ENCODE data around the gene EPB41L4A.

The EPB41L4A gene

DNA sequence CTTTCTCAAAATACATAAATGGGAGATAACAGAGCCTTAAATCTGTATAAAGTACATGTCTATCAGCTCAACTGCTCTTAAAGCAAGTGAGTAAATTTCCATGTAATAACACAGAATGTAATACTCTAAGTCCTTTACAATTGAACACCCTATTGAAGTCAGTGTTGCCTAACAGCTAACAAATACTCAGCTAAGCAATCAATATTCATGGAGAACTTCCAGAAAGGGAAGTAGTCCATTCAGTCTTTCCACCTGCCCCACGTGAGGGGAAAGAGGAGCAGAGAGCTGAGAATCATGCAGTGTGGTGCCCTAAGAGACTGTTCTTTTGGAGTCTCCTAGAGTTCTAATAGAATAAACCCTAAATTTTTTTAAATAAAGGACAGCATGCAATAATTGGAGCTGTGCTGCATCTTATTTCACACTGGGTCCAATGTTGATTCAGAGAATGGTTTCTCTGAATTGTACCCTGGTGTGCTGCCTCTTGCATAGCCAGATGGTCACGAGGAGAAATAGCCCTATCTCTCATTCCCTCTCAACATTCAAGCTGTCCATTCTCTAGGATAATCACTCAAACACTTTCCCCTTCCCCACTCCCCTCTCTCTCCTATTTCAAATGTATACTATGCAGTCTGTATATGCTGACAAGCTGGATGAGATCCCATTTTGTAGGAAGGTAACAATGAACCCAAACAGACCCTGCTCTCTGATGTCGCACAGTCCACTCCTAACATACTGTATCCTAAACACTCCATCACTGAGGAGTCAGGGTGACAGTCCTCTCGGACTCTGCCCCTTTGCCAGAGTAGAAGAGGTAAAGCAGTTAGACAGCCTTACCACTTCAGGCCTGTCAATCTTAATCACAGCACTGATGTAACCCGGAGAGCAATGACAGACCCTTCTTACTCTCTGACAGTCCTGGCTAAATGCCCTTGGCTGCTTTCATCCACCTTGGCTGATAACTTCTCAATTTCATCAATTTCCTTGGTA, 134.8 kb downstream of the EPB41L4A start:
- no peak for TF ChIP-seq ZFX (IDR thresholded peaks at IDR 0.05; ENCODE audit: borderline replicate concordance)
- TF ChIP-seq, protein P1, sequence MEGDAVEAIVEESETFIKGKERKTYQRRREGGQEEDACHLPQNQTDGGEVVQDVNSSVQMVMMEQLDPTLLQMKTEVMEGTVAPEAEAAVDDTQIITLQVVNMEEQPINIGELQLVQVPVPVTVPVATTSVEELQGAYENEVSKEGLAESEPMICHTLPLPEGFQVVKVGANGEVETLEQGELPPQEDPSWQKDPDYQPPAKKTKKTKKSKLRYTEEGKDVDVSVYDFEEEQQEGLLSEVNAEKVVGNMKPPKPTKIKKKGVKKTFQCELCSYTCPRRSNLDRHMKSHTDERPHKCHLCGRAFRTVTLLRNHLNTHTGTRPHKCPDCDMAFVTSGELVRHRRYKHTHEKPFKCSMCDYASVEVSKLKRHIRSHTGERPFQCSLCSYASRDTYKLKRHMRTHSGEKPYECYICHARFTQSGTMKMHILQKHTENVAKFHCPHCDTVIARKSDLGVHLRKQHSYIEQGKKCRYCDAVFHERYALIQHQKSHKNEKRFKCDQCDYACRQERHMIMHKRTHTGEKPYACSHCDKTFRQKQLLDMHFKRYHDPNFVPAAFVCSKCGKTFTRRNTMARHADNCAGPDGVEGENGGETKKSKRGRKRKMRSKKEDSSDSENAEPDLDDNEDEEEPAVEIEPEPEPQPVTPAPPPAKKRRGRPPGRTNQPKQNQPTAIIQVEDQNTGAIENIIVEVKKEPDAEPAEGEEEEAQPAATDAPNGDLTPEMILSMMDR (IDR thresholded peaks at IDR 0.05): no peak
- H3K27ac ChIP-seq: no peak overlapping the region

DNA sequence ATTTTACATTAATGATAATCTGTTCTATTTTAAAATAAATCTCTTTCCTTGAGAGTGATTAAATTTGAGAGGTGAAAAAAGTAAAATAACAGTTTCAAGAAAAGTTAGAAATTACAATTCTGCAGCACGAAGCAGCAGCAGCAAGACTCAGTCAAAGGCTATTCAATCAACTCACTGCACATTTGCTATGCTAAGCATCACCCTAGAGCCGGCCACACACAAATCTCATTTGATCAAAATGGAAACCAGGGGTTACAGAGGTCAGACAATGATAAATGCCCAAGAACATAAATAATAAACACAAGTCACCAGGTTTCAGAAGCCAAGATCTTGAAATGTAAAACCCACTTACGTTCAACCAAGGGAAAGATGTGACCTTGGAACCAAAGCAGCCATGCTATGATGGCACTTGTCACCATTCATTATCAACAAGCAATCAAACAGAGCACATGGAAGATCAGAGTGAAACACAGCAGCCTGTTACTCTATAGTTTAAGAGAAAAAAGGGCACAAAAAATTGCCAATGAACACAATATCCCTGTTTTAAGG, 136.0 kb downstream of the EPB41L4A start:
- TF ChIP-seq, protein P1 (IDR thresholded peaks at IDR 0.05): no peak
- no peak for TF ChIP-seq ZFX (IDR thresholded peaks at IDR 0.05; ENCODE audit: borderline replicate concordance)
- no peak overlapping the region for H3K27ac ChIP-seq

DNA sequence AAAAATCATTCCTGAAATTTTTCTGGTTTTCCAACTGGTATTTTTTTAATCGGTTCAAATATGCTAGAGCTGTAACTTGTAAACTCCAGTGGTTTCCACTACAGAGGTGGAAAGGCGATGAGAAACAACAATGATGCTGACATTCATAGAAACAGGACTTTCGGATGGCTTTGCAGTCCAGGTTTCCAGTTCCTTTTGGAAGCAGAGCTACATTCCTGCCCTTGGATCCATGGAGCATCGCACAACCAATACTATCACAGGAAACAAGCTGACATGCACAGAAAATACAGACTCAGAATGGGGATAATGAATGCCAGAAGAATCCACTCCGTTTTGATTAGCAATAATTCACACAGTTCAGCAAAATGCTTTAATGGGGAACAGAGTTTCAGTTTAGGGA, 140.0 kb downstream of the EPB41L4A start:
- TF ChIP-seq, protein P1 (IDR thresholded peaks at IDR 0.05): no peak
- TF ChIP-seq ZFX (IDR thresholded peaks at IDR 0.05; ENCODE audit: borderline replicate concordance): no peak
- no peak overlapping the region for H3K27ac ChIP-seq

DNA sequence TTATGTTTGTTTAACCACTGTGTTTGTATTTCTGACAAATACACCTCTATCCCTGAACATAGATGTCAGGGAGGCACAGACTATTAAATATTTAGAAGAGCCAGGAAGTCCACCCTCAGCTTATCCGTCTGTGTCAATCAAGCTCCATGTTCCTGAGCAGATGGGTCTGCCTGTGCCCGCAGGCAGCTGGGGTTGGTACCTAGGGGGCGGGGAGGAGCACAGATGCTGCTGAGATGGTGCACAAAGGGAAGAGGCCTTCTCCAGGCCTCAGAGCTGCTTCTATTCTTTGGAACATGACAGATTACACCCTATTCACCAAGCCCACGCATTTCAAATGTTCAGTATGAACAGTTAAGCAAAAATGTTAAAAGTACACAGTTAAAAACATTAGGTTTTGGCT, 142.1 kb downstream of the EPB41L4A start:
- TF ChIP-seq, protein P1 (IDR thresholded peaks at IDR 0.05): no peak
- TF ChIP-seq ZFX (IDR thresholded peaks at IDR 0.05; ENCODE audit: borderline replicate concordance): no peak
- H3K27ac ChIP-seq: no peak overlapping the region

DNA sequence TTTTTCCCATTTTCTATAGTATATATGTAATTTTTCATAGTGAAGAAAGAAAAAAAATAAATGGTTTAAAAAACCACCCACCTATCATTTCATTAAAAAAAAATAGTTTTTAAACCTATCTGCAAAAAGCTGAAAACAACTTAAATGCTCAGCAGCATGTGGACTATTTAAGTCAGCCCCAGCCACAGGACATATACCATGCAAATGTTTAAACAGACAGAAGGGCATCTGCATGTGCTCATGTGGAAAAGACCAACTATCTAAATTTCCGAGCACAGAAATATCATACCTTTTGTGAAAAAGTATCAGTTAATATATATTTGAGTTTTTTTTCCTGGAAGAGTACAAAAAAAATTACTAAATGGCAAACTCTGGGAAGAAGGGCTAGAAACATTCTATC, 143.4 kb downstream of the EPB41L4A start:
- H3K27ac ChIP-seq: no peak overlapping the region
- TF ChIP-seq, protein P1 (IDR thresholded peaks at IDR 0.05): no peak
- TF ChIP-seq ZFX (IDR thresholded peaks at IDR 0.05; ENCODE audit: borderline replicate concordance): no peak

DNA sequence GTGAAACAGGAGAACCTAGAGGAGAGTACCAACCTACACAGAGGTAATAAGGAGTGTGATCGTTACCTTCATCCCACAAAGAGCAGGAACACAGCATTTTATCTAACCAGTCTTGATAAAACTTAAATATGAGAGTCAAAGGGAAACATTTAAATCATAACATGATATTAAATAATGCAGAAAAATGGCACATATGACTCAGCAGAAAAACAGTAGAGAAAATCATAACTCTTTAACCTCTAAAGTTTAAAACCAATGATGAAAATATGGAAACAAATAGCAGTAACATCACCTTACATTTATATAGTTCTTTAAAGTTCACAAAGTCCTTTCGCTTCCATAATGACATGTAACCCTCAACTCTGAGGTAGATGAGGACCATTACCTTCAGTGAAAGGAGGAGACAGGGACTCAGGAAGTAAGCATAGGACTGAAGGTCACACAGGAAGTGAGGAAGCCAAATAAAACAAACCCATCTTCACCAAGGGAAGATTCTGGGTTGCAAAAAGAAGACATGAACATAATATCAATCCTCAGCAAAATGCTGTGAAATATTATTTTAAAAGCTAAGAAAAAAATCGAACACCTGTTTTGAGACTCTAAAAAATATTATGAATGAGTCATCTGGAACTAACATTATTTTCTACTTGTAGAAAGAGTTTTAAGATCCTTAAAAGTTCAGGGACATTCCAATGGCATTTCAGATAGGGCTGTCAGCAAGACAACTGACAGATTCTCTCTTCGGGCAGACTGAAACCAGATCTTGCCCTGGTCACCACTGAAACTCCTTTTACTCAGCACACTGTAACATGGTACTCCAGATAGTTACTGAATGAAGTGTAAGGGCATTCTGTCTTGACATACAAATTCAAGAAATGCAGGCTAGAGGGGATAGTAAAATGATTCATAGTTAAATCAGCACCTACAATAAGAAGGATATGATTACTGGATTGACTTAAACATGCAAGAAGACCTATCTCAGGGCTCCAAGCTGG, 148.5 kb downstream of the EPB41L4A start:
- no peak for TF ChIP-seq ZFX (IDR thresholded peaks at IDR 0.05; ENCODE audit: borderline replicate concordance)
- TF ChIP-seq, protein P1 (IDR thresholded peaks at IDR 0.05): no peak
- H3K27ac ChIP-seq: no peak overlapping the region
